HEK293T (cell line): Measurements from ENCODE around the gene CC2D1A.

Experiments used
- ARNT ChIP-seq: fragments of 450-650 bp; IDR thresholded peaks from 2 replicates; pipeline ENCODE4 v1.6.1; 2017; ENCODE audit warnings: mild to moderate bottlenecking
- CTBP1 ChIP-seq: fragments of 450-650 bp; IDR thresholded peaks from 2 replicates; pipeline ENCODE4 v1.6.1; 2016; ENCODE audit warnings: borderline replicate concordance
- LEF1 ChIP-seq: fragments of 450-650 bp; IDR thresholded peaks from 2 replicates; pipeline ENCODE4 v1.6.1; 2017; ENCODE audit warnings: mild to moderate bottlenecking, borderline replicate concordance
- PKNOX1 ChIP-seq: fragments of 450-650 bp; IDR thresholded peaks from 2 replicates; pipeline ENCODE4 v1.6.1; 2016
- TARDBP ChIP-seq: fragments of 450-650 bp; IDR thresholded peaks from 2 replicates; pipeline ENCODE4 v1.6.1; 2016

GRCh38 chr19:13905634-13906520 lies at the start of gene CC2D1A, which contains the start of gene BRME1:
- TF ChIP-seq TARDBP: no peak
- TF ChIP-seq ARNT: no peak
- TF ChIP-seq PKNOX1: peak; percentile 89
- no peak for TF ChIP-seq CTBP1
- TF ChIP-seq LEF1: no peak
